Activated CD4-positive, alpha-beta memory T cell treated with anti-CD3 and anti-CD28 coated beads, Interleukin-2, amount 10 ng/mL, durations not matched to agents 7 days and 5 days (primary cell): ENCODE data around the gene FOXC1. TPM values are rescaled to one million over a fixed set of nuclear protein-coding genes. Genes with fewer than 3 reads are reported as not detected.

Source experiments
- CTCF ChIA-PET: fragments of 350-600 bp; sonication (Branson Sonifier 250); formaldehyde crosslinking; loops from one replicate; lab custom pipeline; 2021; ENCODE audit warnings: antibody characterized with exemption, inconsistent platforms; lab: Charles Lee
- POLR2A ChIA-PET: fragments of 350-600 bp; sonication (Branson Sonifier 250); formaldehyde crosslinking; loops from one replicate; lab custom pipeline; 2021; ENCODE audit warnings: antibody characterized with exemption; lab: Charles Lee
- DNase-seq: peaks from one replicate; pipeline ENCODE4 v3.0.0-alpha.2; 2020
- H3K27ac Mint-ChIP-seq: one replicate; pipeline ENCODE4 v1.8.0; 2021; ENCODE audit warnings: mild to moderate bottlenecking, mixed read lengths
- H3K27me3 Mint-ChIP-seq: one replicate; pipeline ENCODE4 v1.8.0; 2021; ENCODE audit warnings: mixed read lengths
- H3K36me3 Mint-ChIP-seq: one replicate; pipeline ENCODE4 v1.8.0; 2021; ENCODE audit warnings: low read depth, mixed read lengths
- H3K4me1 Mint-ChIP-seq: one replicate; pipeline ENCODE4 v1.8.0; 2021; ENCODE audit warnings: mixed read lengths
- H3K4me3 Mint-ChIP-seq: one replicate; pipeline ENCODE4 v1.8.0; 2021; ENCODE audit warnings: mild to moderate bottlenecking, mixed read lengths
- H3K9me3 Mint-ChIP-seq: one replicate; pipeline ENCODE4 v1.8.0; 2021; ENCODE audit warnings: mixed read lengths
- total RNA-seq, 2 experiments: library from RNA; stranded (reverse); gene quantifications; one replicate each; pipeline ENCODE4 v1.2.3, GENCODE V29; 2021

Gene FOXC1
- total RNA-seq, 2 experiments from 2014 or later: 0.08 TPM; not detected in 1

GRCh38 chr6:1619098-1619672, 9.5 kb downstream of the FOXC1 start:
- Mint-ChIP-seq H3K9me3 (no peaks in the 10 kb centered on the region), H3K27me3 (peaks cover 67% of the 10 kb centered on the region), H3K36me3 (no peaks in the 10 kb centered on the region), H3K4me1 (peaks cover 2% of the 10 kb centered on the region), H3K27ac (no peak overlapping the region), H3K4me3 (no peak overlapping the region)
- CTCF ChIA-PET: no interaction called here
- POLR2A ChIA-PET: no interaction called here
- no peak for DNase-seq

DNA sequence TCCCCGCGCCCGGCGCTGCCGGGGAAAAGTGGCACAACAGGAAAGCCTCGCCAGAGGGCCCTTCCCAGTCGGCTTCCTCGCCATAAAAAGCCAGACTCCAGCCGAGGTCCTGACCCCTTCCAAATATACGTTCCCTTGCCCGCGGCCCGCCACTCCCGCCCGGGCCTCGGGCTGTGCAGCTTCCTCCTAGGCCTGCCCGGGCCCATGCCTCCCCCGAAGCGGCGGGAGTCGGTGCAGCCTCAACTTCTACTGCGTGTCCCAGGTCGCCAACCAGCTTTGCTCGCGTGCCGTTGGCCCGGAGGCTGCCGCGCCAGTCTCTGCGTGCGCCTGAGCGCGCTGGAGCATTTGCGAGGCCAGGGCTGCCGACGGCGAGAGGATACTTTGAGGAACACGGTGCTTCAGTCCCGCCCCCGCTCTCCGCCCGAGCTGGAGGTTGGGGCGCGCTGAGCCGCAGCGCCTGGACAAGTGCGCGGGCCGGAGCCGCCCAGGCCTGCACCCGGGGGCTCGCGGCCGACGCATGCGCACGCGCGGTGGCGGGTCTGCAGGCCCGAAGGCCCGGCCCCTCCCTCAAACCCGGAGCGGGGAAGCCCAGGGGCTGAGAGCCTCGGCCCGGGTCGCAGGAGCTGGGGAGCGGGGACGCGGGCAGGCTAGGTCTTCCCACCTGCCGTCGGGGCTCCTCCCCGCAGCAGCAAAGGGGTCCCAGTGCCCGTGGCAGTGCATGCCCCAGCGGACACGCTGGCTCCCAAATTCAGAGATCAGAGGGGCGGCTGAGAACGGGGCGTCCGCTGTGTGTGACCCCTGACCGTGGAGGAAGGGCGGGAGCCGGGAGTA, 10.2 kb downstream of the FOXC1 start:
- Mint-ChIP-seq H3K27me3 (peaks cover 65% of the 10 kb centered on the region), H3K4me1 (peaks cover 2% of the 10 kb centered on the region), H3K27ac (no peak overlapping the region), H3K36me3 (no peaks in the 10 kb centered on the region), H3K4me3 (no peak overlapping the region), H3K9me3 (no peaks in the 10 kb centered on the region)
- DNase-seq: no peak
- CTCF ChIA-PET: no interaction called here
- POLR2A ChIA-PET: no interaction called here

DNA sequence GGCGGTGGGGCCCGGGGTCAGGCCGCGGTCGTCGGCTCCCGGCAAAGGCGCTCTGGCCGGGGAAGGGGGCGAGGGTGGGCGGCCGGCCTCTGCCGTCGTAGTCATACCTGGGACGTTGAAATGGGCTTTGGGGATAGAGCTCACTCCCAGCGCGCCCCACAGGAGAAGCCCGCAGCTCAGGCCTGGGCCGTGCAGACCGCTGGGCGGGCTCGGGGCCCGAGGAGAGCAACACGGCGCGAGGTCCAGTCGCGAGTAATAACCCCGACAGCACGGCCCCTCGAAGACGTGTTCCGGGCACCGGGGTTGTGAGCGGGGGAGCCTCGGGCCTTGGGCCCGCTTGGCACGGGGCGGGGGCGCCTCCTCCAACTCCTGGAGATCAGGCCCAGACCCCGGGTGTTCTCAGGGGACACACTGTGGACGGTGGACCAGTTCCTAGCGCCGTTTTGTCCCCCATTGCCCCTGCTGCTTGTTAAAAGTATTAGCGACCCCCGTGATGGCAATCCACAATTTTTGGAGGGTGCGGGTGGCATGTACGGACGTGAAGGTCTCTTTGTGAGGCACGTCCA, 10.9 kb downstream of the FOXC1 start:
- Mint-ChIP-seq H3K4me1 (peaks cover 8% of the 10 kb centered on the region), H3K4me3 (no peak overlapping the region), H3K9me3 (no peaks in the 10 kb centered on the region), H3K36me3 (no peaks in the 10 kb centered on the region), H3K27me3 (peaks cover 69% of the 10 kb centered on the region), H3K27ac (no peak overlapping the region)
- no peak for DNase-seq
- POLR2A ChIA-PET: no interaction called here
- CTCF ChIA-PET: no interaction called here

GRCh38 chr6:1621070-1621701, 11.5 kb downstream of the FOXC1 start:
- Mint-ChIP-seq H3K4me3 (no peak overlapping the region), H3K27ac (no peak overlapping the region), H3K9me3 (no peaks in the 10 kb centered on the region), H3K36me3 (no peaks in the 10 kb centered on the region), H3K4me1 (peaks cover 8% of the 10 kb centered on the region), H3K27me3 (peaks cover 69% of the 10 kb centered on the region)
- ChIA-PET POLR2A (no interaction called here), CTCF (no interaction called here)
- DNase-seq: no peak

GRCh38 chr6:1622220-1622850, 12.6 kb downstream of the FOXC1 start:
- POLR2A ChIA-PET: no interaction called here
- Mint-ChIP-seq H3K27me3 (peaks cover 69% of the 10 kb centered on the region), H3K9me3 (no peaks in the 10 kb centered on the region), H3K4me1 (peaks cover 8% of the 10 kb centered on the region), H3K36me3 (no peaks in the 10 kb centered on the region), H3K27ac (no peak overlapping the region), H3K4me3 (no peak overlapping the region)
- CTCF ChIA-PET: no interaction called here
- no peak for DNase-seq

- no peaks in the 10 kb centered on the region for H3K36me3 Mint-ChIP-seq
Measured at GRCh38 chr6:1622851-1623768, 13.4 kb downstream of the FOXC1 start.

DNA sequence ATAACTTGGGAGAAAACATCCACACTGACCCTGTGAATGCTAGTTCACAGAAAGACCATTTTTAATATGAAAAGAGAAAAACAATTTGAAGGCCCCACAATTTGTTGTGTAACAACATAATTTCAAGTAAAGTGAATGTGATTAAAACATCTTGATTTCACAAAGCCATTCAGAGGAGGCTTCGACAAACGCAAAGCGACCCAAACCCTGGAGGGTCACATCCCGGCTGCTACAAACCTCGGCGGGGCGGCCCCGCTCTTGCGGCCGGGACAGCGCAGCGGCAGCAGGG, 14.0 kb downstream of the FOXC1 start:
- ChIA-PET POLR2A (interaction anchor here (2.1 kb wide), 1 partner anchor 9 kb away, joined by 7 read pairs; no protein-coding TSS in a partner anchor), CTCF (interaction anchor here (2.2 kb wide), 1 partner anchor 1011 kb away, joined by 7 read pairs; no protein-coding TSS in a partner anchor)
- H3K36me3 Mint-ChIP-seq: no peaks in the 10 kb centered on the region
- no peak for DNase-seq
- H3K27me3 Mint-ChIP-seq: peaks cover 67% of the 10 kb centered on the region
- peaks cover 8% of the 10 kb centered on the region for H3K4me1 Mint-ChIP-seq
- H3K27ac Mint-ChIP-seq: no peak overlapping the region
- H3K4me3 Mint-ChIP-seq: peak overlapping the region; percentile 30
- no peaks in the 10 kb centered on the region for H3K9me3 Mint-ChIP-seq

More at GRCh38 chr6:1622851-1623768, 13.4 kb downstream of the FOXC1 start:
- no peaks in the 10 kb centered on the region for H3K9me3 Mint-ChIP-seq
- no peak for DNase-seq
- H3K4me1 Mint-ChIP-seq: peaks cover 8% of the 10 kb centered on the region
- peaks cover 68% of the 10 kb centered on the region for H3K27me3 Mint-ChIP-seq
- CTCF ChIA-PET: interaction anchor here (2.2 kb wide), 1 partner anchor 1011 kb away, joined by 7 read pairs; no protein-coding TSS in a partner anchor
- H3K27ac Mint-ChIP-seq: no peak overlapping the region
- H3K4me3 Mint-ChIP-seq: peak overlapping the region; percentile 30
- POLR2A ChIA-PET: no interaction called here

GRCh38 chr6:1624058-1624850, 14.5 kb downstream of the FOXC1 start:
- DNase-seq: no peak
- Mint-ChIP-seq H3K27me3 (peaks cover 69% of the 10 kb centered on the region), H3K4me1 (peaks cover 8% of the 10 kb centered on the region), H3K36me3 (no peaks in the 10 kb centered on the region), H3K9me3 (no peaks in the 10 kb centered on the region), H3K4me3 (peak overlapping the region; percentile 30), H3K27ac (no peak overlapping the region)
- CTCF ChIA-PET: interaction anchor here (0.6 to 2.2 kb wide), 4 partner anchors 13 to 1010 kb away, joined by 3 to 7 read pairs (median 3); no protein-coding TSS in a partner anchor
- POLR2A ChIA-PET: interaction anchor here (1.1 to 2.1 kb wide), 2 partner anchors 10 to 13 kb away, joined by 4 to 7 read pairs; no protein-coding TSS in a partner anchor

- H3K4me1 Mint-ChIP-seq: peaks cover 8% of the 10 kb centered on the region
- peak overlapping the region; percentile 67 for H3K4me3 Mint-ChIP-seq
- ChIA-PET CTCF (interaction anchor here (0.6 to 2.2 kb wide), 8 partner anchors 14 to 1009 kb away, joined by 3 to 7 read pairs (median 3); partner anchors contain the start of gene FOXC1), POLR2A (interaction anchor here (1.1 to 2.1 kb wide), 2 partner anchors 11 to 14 kb away, joined by 4 to 7 read pairs; no protein-coding TSS in a partner anchor)
- no peaks in the 10 kb centered on the region for H3K36me3 Mint-ChIP-seq
- H3K9me3 Mint-ChIP-seq: no peaks in the 10 kb centered on the region
- H3K27me3 Mint-ChIP-seq: peaks cover 66% of the 10 kb centered on the region
- no peak for DNase-seq
- no peak overlapping the region for H3K27ac Mint-ChIP-seq
Measured at GRCh38 chr6:1624851-1625781, 15.4 kb downstream of the FOXC1 start.

- Mint-ChIP-seq H3K4me3 (no peak overlapping the region), H3K27me3 (peaks cover 65% of the 10 kb centered on the region), H3K9me3 (no peaks in the 10 kb centered on the region), H3K27ac (no peak overlapping the region), H3K4me1 (peaks cover 8% of the 10 kb centered on the region), H3K36me3 (no peaks in the 10 kb centered on the region)
- ChIA-PET CTCF (interaction anchor here (0.6 to 2.2 kb wide), 7 partner anchors 16 to 1009 kb away, joined by 3 to 7 read pairs (median 4); partner anchors contain the start of gene FOXC1), POLR2A (interaction anchor here (2.1 kb wide), 1 partner anchor 11 kb away, joined by 7 read pairs; no protein-coding TSS in a partner anchor)
- DNase-seq: no peak
Measured at GRCh38 chr6:1625794-1626435, 16.2 kb downstream of the FOXC1 start.
